Dendritic cell treated with granulocyte-macrophage colony-stimulating factor and Interleukin-4, amounts not matched to agents 40 ng/mL and 50 ng/mL, for 4 days (primary cell): Measurements from ENCODE around the gene USP44.
"Not testable (repeated sequence)": the region's sequence is repeated elsewhere in the genome, so short reads cannot be mapped to it uniquely, and the experiment has no call there.

Experiments
- H3K27ac Mint-ChIP-seq: one replicate; pipeline ENCODE4 v1.8.0; 2022; ENCODE audit warnings: mild to moderate bottlenecking, mixed read lengths
- H3K27me3 Mint-ChIP-seq: one replicate; pipeline ENCODE4 v1.8.0; 2022; ENCODE audit warnings: mild to moderate bottlenecking, mixed read lengths
- H3K36me3 Mint-ChIP-seq: one replicate; pipeline ENCODE4 v1.8.0; 2022; ENCODE audit warnings: low read depth, mixed read lengths
- H3K4me1 Mint-ChIP-seq: one replicate; pipeline ENCODE4 v1.8.0; 2022; ENCODE audit warnings: low read depth, mixed read lengths
- H3K4me3 Mint-ChIP-seq: one replicate; pipeline ENCODE4 v1.8.0; 2022; ENCODE audit warnings: mild to moderate bottlenecking, moderate library complexity, mixed read lengths
- H3K9me3 Mint-ChIP-seq: one replicate; pipeline ENCODE4 v1.8.0; 2022; ENCODE audit warnings: mixed read lengths
- intact Hi-C: fragments of 100-400 bp; cut with micrococcal nuclease; formaldehyde crosslinking; loops from one replicate; pipeline ENCODE4 v1.15.0; 2022

Gene USP44

DNA sequence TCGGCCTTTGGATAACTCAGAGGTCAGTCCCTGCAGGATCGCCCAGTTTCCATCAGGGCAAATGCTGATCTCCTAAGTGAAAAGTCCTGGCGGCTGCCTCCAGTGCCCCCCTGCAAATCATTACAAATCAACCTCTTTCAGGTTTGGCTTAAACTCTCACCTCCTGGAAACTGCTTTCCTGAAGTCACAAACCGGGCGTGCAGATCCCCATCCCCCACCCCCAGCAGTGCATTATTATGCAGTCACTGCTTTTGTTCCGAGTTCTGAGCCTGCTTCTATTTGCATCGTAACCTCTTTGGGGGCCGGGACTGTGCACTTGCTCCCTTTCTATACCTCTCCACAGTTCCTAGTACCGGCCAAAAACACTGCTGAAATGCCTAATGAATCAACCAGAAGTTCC lies at the start of gene USP44:
Gene USP44 (minus strand): TSS at position 172 of the 400 bp plus-strand sequence. CDS start 17,220 bp downstream, outside the sequence.
- Mint-ChIP-seq H3K4me1 (peaks cover 8% of the 10 kb centered on the region), H3K27ac (no peak within 1 kb of the TSS), H3K4me3 (no peak within 1 kb of the TSS), H3K36me3 (no peaks in the 10 kb centered on the region), H3K27me3 (peaks cover 52% of the 10 kb centered on the region), H3K9me3 (no peaks in the 10 kb centered on the region)
- intact Hi-C loops: no loop called here

DNA sequence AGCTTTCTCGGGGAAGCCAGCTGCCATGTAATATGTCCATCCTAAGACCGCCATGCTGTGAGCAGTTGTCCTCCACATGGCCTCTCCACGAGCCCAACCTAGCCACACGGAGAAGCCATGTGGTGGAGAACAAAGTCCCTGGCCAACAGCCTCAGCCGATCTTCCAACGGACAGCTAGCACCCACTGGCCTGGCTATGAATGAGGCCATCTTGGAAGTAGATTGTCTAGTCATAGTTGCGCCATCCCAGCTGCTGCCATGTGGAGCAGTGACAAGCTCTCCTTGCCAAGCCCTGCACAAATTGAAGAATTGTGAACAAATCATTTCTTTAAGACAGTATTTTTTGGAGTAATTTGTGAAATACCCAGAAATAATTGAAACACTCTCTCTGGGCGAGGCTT lies 49.3 kb upstream of the USP44 start:
- Mint-ChIP-seq H3K36me3 (no peaks in the 10 kb centered on the region), H3K27me3 (peaks cover 4% of the 10 kb centered on the region), H3K4me3 (no peak overlapping the region), H3K9me3 (no peaks in the 10 kb centered on the region), H3K27ac (no peak overlapping the region), H3K4me1 (no peaks in the 10 kb centered on the region)
- intact Hi-C loops: no loop called here

DNA sequence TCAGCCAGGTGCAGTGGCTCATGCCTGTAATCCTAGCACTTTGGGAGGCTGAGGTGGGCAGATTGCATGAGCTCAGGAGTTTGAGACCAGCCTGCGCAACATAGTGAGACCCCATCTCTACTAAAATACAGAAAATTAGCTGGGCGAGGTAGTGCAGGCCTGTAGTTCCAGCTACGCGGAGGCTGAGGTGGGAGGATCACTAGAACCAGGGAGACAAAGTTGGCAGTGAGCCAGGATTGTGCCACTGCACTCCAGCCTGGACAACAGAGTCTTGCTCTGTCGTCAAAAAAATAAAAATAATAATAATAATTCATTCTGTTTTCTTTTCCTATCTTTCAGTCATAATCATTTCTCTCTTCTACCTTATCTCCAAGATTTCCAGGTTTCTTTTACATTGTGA lies 48.6 kb upstream of the USP44 start:
- intact Hi-C loops: no loop called here
- peaks cover 2% of the 10 kb centered on the region for H3K27me3 Mint-ChIP-seq
- no peak overlapping the region for H3K27ac Mint-ChIP-seq
- no peaks in the 10 kb centered on the region for H3K36me3 Mint-ChIP-seq
- H3K4me3 Mint-ChIP-seq: no peak overlapping the region
- H3K4me1 Mint-ChIP-seq: no peaks in the 10 kb centered on the region
- H3K9me3 Mint-ChIP-seq: no peaks in the 10 kb centered on the region

DNA sequence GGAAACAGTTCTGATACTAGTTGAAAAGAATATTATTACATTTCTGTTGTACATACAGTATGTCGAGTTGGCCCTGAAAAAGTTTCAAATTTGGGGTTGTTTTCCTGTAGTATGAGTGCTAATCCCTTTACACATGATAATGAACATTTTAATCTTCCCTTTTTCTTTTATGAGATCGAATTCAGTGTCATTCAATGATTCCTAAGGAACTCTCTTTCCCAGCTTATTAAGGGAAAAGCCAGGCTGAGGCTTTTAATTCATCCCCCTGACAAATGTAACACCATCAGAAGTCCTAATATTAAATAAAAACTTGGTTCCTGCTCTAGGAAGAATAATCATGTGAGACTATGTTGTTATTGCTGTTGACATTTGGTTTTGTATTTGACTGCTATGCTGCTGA lies 42.9 kb upstream of the USP44 start:
- intact Hi-C loops: no loop called here
- no peaks in the 10 kb centered on the region for H3K36me3 Mint-ChIP-seq
- H3K4me3 Mint-ChIP-seq: no peak overlapping the region
- peaks cover 6% of the 10 kb centered on the region for H3K27me3 Mint-ChIP-seq
- H3K4me1 Mint-ChIP-seq: peaks cover 6% of the 10 kb centered on the region
- no peaks in the 10 kb centered on the region for H3K9me3 Mint-ChIP-seq
- H3K27ac Mint-ChIP-seq: no peak overlapping the region

DNA sequence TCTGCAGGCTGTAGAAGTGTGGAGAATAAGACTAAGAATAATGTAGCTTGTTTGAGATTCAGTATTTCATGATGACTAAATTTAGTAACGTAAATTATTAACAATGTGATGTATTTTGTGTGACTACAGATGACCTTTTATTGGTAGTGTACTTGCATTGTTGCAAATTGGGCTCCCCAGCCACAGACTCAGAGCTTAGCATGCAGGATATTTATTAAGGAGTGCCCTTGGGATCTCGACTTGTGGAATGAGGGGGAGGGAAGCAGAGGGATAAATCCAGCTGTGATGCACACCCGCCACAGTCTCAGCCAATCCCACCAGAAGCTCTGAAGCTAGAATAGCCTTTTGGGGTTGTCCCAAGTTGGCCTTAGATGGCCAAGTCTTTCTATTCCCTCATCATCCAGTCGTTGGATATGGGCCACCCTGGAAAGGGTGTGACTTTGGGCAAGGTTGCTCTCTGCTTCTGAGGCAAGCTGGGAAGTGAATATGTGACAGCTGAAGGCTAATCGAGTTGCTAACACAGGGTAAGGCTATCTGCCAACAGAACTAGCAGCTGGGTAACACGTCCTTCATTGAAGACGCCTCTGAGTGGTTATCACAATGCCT lies 42.1 kb upstream of the USP44 start:
- no peaks in the 10 kb centered on the region for H3K36me3 Mint-ChIP-seq
- H3K27ac Mint-ChIP-seq: no peak overlapping the region
- intact Hi-C loops: no loop called here
- H3K27me3 Mint-ChIP-seq: peaks cover 7% of the 10 kb centered on the region
- H3K4me1 Mint-ChIP-seq: peaks cover 6% of the 10 kb centered on the region
- no peak overlapping the region for H3K4me3 Mint-ChIP-seq
- no peaks in the 10 kb centered on the region for H3K9me3 Mint-ChIP-seq

DNA sequence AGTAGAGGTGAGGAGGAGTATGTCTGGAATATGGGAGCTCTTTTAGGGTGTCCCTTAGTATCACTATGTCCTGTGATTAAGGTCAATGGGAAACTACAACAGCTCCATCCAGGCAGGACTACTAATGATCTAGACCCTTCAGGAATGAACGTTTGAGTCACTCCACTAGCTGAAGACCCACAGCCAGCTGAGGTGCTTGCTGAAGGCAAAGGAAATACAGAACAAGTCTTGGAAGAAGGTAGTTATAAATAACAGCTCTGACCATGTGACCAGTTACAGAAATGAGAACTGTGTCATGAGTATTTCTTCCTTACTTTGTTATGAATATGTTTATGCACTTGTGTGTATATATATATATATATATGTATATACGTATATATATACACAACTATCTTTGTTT lies 40.5 kb upstream of the USP44 start:
- H3K4me3 Mint-ChIP-seq: no peak overlapping the region
- intact Hi-C loops: no loop called here
- H3K4me1 Mint-ChIP-seq: peaks cover 6% of the 10 kb centered on the region
- no peaks in the 10 kb centered on the region for H3K36me3 Mint-ChIP-seq
- no peak overlapping the region for H3K27ac Mint-ChIP-seq
- H3K9me3 Mint-ChIP-seq: no peaks in the 10 kb centered on the region
- peaks cover 8% of the 10 kb centered on the region for H3K27me3 Mint-ChIP-seq

DNA sequence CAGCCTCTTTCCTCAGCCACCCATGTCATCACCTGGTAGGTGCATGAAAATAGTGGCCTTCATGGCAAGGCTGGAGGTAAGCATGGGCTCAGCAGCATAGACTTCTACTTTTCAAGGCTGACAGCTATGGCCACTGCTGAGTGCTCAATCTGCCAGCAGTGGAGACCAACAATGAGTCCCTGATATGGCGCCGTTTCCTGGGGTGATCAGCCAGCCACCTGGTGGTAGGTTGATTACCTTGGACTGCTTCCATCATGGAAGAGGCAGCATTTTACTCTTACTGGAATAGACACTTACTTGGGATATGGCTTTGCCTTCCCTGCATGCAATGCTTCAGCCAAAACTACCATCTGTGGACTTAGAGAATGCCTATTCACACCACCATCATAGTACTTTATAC lies 39.5 kb upstream of the USP44 start:
- no peaks in the 10 kb centered on the region for H3K9me3 Mint-ChIP-seq
- H3K4me1 Mint-ChIP-seq: peaks cover 6% of the 10 kb centered on the region
- intact Hi-C loops: no loop called here
- H3K27me3 Mint-ChIP-seq: peaks cover 9% of the 10 kb centered on the region
- H3K36me3 Mint-ChIP-seq: no peaks in the 10 kb centered on the region
- no peak overlapping the region for H3K4me3 Mint-ChIP-seq
- no peak overlapping the region for H3K27ac Mint-ChIP-seq

DNA sequence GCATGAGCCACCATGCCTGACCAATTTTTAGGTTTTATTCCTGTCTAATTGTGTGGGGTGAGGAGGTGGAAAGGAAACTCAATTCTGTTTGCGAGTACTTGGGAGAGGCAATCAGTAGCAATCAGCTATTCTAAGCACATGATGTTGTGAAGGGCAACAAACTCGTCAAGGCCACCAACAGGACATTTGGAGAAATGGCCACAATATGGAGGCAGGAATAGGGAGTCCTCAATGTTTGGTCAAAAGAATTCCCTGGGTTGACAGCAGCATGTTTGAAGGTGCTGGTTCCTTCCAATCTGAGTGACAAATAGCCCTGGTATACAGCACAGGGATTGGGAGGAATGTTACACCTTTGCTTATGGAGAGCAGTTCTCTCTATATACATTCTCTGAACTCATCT lies 32.7 kb upstream of the USP44 start:
- Mint-ChIP-seq H3K36me3 (no peaks in the 10 kb centered on the region), H3K27me3 (peaks cover 16% of the 10 kb centered on the region), H3K9me3 (no peaks in the 10 kb centered on the region), H3K4me1 (peaks cover 7% of the 10 kb centered on the region), H3K4me3 (no peak overlapping the region), H3K27ac (no peak overlapping the region)
- intact Hi-C loops: no loop called here

DNA sequence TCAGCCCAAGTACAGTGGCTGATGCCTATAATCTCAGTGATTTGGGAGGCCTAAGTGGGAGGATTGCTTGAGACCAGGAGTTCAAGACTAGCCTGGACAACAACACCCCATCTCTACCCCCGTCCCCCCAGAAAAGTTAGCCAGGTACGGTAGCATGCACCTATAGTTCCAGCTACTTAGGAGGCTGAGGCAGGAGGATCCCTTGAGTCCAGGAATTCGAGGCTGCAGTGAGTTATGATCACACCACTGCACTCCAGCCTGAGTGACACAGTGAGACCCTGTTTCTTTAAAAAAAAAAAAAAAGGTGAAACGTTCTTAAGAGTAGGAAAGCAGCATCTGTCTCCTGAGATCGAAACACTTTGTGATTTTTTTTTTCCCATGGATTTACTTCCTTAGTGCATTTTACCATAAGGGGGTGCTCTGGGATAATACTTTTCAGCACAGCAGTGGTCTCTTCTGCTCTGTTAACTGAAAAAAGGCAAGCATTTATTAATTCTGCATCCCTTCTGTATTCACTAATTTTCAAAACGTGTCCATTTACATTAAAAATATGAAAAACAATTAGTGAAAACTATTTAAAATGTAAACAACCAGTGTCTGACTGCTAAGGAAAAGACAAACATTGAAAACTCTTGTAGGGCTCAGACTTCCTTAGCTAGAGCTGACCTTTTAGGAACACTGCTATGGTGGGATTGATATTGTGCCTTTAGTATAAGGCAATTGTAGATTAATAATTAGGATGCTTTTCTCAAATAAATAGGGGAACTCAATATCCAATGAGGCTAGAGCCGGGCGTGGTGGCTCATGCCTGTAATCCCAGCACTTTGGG lies 31.2 kb upstream of the USP44 start:
- Mint-ChIP-seq H3K4me3 (no peak overlapping the region), H3K9me3 (no peaks in the 10 kb centered on the region), H3K27me3 (peaks cover 20% of the 10 kb centered on the region)

DNA sequence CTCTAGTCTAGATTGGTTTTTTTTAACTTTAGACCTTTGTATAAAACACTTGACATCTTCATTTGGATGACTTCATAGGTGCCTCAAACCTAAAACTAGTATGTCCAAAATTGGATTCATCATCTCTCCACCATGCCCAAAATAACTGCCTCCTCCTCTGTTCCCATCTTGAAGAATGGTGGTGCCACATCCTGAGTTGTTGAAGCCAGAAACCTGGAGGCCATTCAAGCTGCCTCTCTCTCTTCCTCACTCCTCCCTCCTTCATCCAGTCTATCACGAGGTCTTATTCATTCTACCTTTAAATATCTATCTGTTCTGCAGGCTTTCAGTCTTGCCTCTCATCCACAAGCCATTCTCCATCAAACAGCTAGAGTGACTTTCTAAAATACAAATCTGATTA lies 26.5 kb upstream of the USP44 start:
- intact Hi-C loops: no loop called here
- H3K36me3 Mint-ChIP-seq: no peaks in the 10 kb centered on the region
- peaks cover 33% of the 10 kb centered on the region for H3K27me3 Mint-ChIP-seq
- no peak overlapping the region for H3K27ac Mint-ChIP-seq
- peaks cover 14% of the 10 kb centered on the region for H3K4me1 Mint-ChIP-seq
- no peak overlapping the region for H3K4me3 Mint-ChIP-seq
- H3K9me3 Mint-ChIP-seq: no peaks in the 10 kb centered on the region

More for the DNA sequence above, 31.2 kb upstream of the USP44 start:
- Mint-ChIP-seq H3K36me3 (no peaks in the 10 kb centered on the region), H3K27ac (no peak overlapping the region), H3K4me1 (peaks cover 7% of the 10 kb centered on the region)
- intact Hi-C loops: no loop called here

DNA sequence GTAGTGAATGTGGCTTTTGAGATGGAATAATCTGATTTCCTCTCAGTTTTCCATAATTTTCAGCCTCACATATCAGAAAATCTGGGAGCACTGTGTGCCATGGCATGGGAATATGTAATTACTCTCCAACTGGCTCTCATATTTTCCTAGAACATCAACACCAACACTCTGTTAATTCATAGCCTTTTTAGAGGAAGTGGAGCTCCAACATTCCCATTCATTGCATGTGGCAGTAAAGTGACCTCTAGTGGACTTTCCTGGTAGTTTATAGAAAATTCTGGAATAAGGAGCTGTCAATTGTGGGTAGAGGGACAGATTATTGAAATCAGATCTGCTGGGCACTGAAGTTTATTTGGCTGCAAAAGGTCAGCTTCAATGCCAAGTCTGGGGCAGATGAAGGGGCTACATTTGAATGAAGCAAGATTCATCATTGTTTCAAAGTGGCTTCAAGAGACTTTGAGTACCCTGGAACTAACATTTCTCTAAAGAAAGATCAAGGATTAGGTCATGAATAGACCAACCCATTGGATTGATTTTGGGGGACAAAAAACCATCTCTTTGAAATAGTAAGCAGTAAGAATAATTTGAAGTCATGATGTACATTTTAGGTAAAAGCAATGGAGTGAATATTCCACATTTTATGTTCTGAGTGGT lies 23.6 kb upstream of the USP44 start:
- Mint-ChIP-seq H3K4me1 (peaks cover 6% of the 10 kb centered on the region), H3K4me3 (no peak overlapping the region), H3K27me3 (peaks cover 34% of the 10 kb centered on the region), H3K9me3 (no peaks in the 10 kb centered on the region), H3K36me3 (no peaks in the 10 kb centered on the region), H3K27ac (no peak overlapping the region)
- intact Hi-C loops: no loop called here

DNA sequence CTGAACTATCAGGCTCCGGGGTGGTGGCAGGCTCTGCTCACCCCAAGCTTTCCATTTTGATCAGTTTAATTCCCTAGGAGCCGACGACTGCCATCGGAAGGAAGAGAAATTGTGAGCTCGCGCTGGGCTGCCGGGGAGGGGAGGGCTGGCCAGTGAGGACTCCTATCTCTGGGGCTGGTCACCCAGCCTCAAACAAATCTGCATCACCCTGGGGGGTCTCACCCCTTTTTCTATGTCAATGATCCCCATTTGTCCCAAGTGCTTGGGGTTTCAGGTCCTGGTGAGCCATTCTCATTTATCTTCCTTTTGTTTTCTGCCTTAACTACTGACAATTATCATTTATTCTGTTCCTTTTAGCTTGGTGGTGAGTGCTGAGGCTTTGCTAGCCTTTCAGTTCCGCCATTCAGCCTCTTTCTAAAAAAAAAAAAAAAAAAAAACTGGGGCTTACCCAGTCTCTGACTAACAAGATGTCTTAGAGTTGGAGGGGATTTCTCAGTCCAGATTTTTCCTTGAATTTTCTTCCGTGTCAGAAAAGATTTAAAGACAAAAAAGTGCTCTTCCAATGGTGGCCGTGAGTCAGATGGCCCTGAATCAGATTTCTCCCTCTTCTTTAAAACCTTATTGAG lies 22.8 kb upstream of the USP44 start:
- Mint-ChIP-seq H3K4me1 (peaks cover 6% of the 10 kb centered on the region), H3K27me3 (peaks cover 33% of the 10 kb centered on the region), H3K36me3 (no peaks in the 10 kb centered on the region), H3K27ac (peak overlapping the region; percentile 64), H3K4me3 (peak overlapping the region; percentile 62), H3K9me3 (no peaks in the 10 kb centered on the region)
- intact Hi-C loops: no loop called here

DNA sequence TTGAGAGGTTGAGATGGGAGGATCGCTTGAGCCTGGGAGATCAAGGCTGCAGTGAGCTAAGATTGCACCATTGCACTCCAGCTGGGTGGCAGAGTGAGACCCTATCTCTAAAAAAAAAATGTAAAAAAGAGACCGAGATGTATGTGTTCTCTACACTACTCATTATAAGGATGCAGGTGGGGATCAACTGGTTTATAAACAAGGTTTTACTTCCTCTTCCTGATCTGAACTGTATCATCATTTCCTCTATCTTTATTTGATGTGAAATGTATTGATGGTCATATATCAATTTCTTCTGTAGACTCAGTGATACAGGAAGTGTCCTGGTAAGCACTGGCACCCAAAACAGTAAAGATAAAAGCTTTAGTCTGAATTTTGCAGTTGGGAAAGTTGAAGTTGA lies 20.1 kb upstream of the USP44 start:
- intact Hi-C loops: no loop called here
- no peaks in the 10 kb centered on the region for H3K9me3 Mint-ChIP-seq
- no peak overlapping the region for H3K27ac Mint-ChIP-seq
- H3K4me1 Mint-ChIP-seq: peaks cover 6% of the 10 kb centered on the region
- peaks cover 39% of the 10 kb centered on the region for H3K27me3 Mint-ChIP-seq
- H3K4me3 Mint-ChIP-seq: no peak overlapping the region
- no peaks in the 10 kb centered on the region for H3K36me3 Mint-ChIP-seq

DNA sequence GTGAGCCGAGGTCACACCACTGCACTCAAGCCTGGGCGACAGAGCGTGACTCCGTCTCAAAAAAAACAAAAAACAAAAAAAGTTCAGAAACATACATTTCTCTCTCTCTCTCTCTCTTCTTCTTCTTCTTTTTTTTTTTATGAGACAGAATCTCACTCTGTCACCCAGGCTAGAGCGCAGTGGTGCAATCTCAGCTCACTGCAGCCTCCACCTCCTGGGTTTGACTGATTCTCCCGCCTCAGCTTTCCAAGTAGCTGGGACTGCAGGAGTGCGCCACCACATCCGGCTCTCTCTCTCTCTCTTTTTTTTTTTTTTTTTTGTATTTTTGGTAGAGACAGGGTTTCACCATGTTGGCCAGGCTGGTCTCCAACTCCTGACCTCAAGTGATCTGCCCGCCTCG lies 16.8 kb upstream of the USP44 start:
- H3K9me3 Mint-ChIP-seq, H3K4me3 Mint-ChIP-seq, intact Hi-C loops, H3K36me3 Mint-ChIP-seq, H3K27ac Mint-ChIP-seq, H3K4me1 Mint-ChIP-seq: not testable (repeated sequence)
- peaks cover 23% of the 10 kb centered on the region for H3K27me3 Mint-ChIP-seq
